ENCODE results near the gene CACHD1.

CACHD1 gene

GRCh38 chr1:64555947-64556346 is 86.0 kb downstream of the CACHD1 start:
- DNase-seq: no peak

GRCh38 chr1:64561993-64562392 is 92.1 kb downstream of the CACHD1 start:
- no peak for DNase-seq

- no peak for DNase-seq
These were observed 94.1 kb downstream of the CACHD1 start for GRCh38 chr1:64563958-64564565.

GRCh38 chr1:64564891-64565290 is 95.0 kb downstream of the CACHD1 start:
- no peak for DNase-seq

- no peak for DNase-seq
These were observed 97.7 kb downstream of the CACHD1 start for GRCh38 chr1:64567426-64568170.

- no peak for DNase-seq
These were observed 98.2 kb downstream of the CACHD1 start for GRCh38 chr1:64568171-64568450.

GRCh38 chr1:64569411-64569810 is 99.5 kb downstream of the CACHD1 start:
- no peak for DNase-seq

GRCh38 chr1:64570267-64570855 is 100.4 kb downstream of the CACHD1 start:
- no peak for DNase-seq

GRCh38 chr1:64572222-64572900 is 102.4 kb downstream of the CACHD1 start:
- peak; percentile 22 to 69 (median 36) for DNase-seq

- no peak for DNase-seq
These were observed 104.4 kb downstream of the CACHD1 start for GRCh38 chr1:64574301-64574700.

- no peak for DNase-seq
These were observed 106.2 kb downstream of the CACHD1 start for GRCh38 chr1:64575881-64576676.

GRCh38 chr1:64578270-64578973 is 108.5 kb downstream of the CACHD1 start:
- no peak for DNase-seq

- DNase-seq: no peak
These were observed 109.8 kb downstream of the CACHD1 start for GRCh38 chr1:64579767-64580166.

- DNase-seq: peak in 2 of 3 experiments; percentile 49 to 92
These were observed 111.4 kb downstream of the CACHD1 start for GRCh38 chr1:64581135-64581842.

GRCh38 chr1:64581843-64582185 is 111.9 kb downstream of the CACHD1 start:
- DNase-seq: no peak

GRCh38 chr1:64584479-64584878 is 114.5 kb downstream of the CACHD1 start:
- DNase-seq: peak in 1 of 3 experiments; percentile 5

GRCh38 chr1:64588876-64589275 is 118.9 kb downstream of the CACHD1 start:
- no peak for DNase-seq

GRCh38 chr1:64590316-64590715 is 120.4 kb downstream of the CACHD1 start:
- no peak for DNase-seq

- no peak for DNase-seq
These were observed 124.5 kb downstream of the CACHD1 start for GRCh38 chr1:64594446-64594845.

- DNase-seq: no peak
These were observed 126.1 kb downstream of the CACHD1 start for GRCh38 chr1:64595871-64596515.

- no peak for DNase-seq
These were observed 127.2 kb downstream of the CACHD1 start for GRCh38 chr1:64597113-64597512.
